HG03103 (cell line): Measurements from ENCODE around the gene B3GNT5.

ENCODE experiments used
- ATAC-seq: cut with Tn5 transposase; IDR thresholded peaks from one replicate; pipeline ENCODE4 v1.9.1; 2021; ENCODE audit warnings: low read depth; ENCODE audit not compliant: unreplicated experiment

B3GNT5 gene

GRCh38 chr3:183317271-183317670, 64.2 kb downstream of the B3GNT5 start:
- ATAC-seq = no peak

GRCh38 chr3:183317886-183318865, 65.1 kb downstream of the B3GNT5 start:
- ATAC-seq = no peak

- ATAC-seq = no peak
Measured at GRCh38 chr3:183318877-183319276, 65.8 kb downstream of the B3GNT5 start.

GRCh38 chr3:183319371-183319770, 66.3 kb downstream of the B3GNT5 start:
- no peak for ATAC-seq
